Subcutaneous preadipocyte (primary cell): Measurements from ENCODE around the gene CCNF. TPM values are rescaled to one million over a fixed set of nuclear protein-coding genes. Genes with fewer than 3 reads are reported as not detected.

Experiments used
- small RNA-seq: library from RNA; depleted of rRNA; stranded (forward); fragments of <200 nt; gene quantifications from one replicate; pipeline ENCODE3, GENCODE V24; 2012
- total RNA-seq: library from RNA; depleted of rRNA; stranded (reverse); fragments of >200 nt; gene quantifications from 2 replicates; pipeline ENCODE4 v1.2.3, GENCODE V29; 2012

CCNF gene, protein sequence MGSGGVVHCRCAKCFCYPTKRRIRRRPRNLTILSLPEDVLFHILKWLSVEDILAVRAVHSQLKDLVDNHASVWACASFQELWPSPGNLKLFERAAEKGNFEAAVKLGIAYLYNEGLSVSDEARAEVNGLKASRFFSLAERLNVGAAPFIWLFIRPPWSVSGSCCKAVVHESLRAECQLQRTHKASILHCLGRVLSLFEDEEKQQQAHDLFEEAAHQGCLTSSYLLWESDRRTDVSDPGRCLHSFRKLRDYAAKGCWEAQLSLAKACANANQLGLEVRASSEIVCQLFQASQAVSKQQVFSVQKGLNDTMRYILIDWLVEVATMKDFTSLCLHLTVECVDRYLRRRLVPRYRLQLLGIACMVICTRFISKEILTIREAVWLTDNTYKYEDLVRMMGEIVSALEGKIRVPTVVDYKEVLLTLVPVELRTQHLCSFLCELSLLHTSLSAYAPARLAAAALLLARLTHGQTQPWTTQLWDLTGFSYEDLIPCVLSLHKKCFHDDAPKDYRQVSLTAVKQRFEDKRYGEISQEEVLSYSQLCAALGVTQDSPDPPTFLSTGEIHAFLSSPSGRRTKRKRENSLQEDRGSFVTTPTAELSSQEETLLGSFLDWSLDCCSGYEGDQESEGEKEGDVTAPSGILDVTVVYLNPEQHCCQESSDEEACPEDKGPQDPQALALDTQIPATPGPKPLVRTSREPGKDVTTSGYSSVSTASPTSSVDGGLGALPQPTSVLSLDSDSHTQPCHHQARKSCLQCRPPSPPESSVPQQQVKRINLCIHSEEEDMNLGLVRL
- 27.2 and 40.3 TPM in 2 replicates for total RNA-seq

DNA sequence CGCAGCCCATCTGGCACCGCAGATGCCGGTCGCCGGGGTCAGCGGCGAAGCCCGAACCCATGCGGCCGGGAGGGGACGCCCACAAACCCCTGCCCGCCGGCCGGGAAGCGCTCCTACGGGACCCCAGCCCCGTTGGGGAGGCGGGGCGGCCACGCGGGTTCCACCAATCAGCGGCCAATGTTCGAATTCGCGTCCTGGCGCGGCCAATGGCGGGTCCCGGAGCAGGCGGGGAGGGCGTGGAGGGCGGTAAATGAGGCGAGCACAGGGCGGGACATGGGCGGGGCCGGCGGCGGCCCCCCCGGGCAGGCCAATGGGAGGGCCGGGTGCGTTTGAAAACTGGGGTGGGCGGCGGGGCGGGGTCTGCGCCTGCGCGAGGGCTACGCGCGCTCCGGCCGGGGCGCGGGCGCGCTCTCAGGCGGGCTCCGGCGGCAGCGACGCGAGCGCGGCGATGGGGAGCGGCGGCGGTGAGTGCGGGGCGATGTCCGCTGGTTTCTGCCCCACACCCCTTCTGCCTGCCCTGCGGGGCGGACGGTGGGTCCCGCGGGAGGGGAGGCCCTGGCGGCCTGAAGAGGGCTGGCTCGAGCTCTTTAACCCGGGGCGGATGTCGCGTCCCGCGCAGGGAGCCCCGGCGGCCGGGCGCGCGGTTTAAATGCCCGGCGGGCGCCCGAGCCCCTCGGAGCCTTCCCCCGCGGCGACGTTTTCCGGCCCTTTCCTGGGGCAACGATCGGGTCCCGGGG is at the start of gene CCNF:
Gene CCNF, plus strand, starts transcription at position 414 of the 737 bp plus-strand sequence. Its CDS starts 35 bp downstream, at position 449.

GRCh38 chr16:2459647-2460390 is 30.6 kb downstream of the CCNF start, which contains the start of gene TEDC2:
Gene TEDC2 (plus strand): TSS chr16:2460109. CDS start chr16:2460145, 36 bp downstream.

GRCh38 chr16:2471016-2471652 is 41.9 kb downstream of the CCNF start, which contains the start of gene NTN3:
Gene NTN3 (plus strand): TSS chr16:2471297. CDS start chr16:2471702, 405 bp downstream.

DNA sequence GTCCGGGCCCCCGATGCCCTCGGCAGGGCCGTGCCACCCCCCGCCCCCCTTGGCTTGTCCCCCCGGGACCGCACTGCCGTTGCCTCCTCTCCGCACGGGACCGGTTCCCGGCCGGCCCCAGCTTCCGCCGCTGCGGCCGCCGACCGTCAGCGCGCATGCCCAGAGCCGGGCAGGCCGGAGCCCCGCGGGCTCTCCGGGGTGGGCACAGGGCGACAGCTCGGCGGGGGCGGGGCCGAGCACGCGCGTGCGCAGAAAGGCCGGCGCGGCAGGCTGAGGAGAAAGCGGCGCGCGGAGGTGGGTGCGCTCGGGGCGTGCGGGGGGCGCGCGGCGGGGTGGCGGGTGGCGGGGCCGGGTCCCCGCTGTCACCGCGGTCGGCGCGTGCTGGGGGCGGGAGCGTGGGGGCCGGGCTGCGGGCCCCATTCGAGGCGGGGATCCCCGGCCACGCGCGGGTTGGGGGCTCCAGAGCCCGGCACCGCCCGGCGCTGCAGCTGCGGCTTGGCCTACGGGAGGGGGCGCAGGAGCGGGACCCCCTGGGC is 45.7 kb downstream of the CCNF start, which contains the start of gene TBC1D24:
Gene TBC1D24, plus strand, starts transcription at position 251 of the 536 bp plus-strand sequence. CDS start 21,022 bp downstream, outside the sequence.

Small RNAs within 50 kb of the gene (small RNA-seq; reads per million reads assigned to genes)
- 0.55 reads per million, percentile 33 among the genes with 10 or more reads in this experiment for gene MIR6768

Other genes with a start within 250 kb of the CCNF start
- gene CASKIN1, start 232.8 kb upstream of the CCNF start, total RNA-seq = under 0.01 and 0.73 TPM in 2 replicates
- gene MLST8, start 224.0 kb upstream of the CCNF start, total RNA-seq = 26.0 and 36.7 TPM in 2 replicates
- 0.37 and 1.6 TPM in 2 replicates for gene BRICD5, start 218.6 kb upstream of the CCNF start, total RNA-seq
- gene PGP, start 214.6 kb upstream of the CCNF start, total RNA-seq = 17.3 and 23.5 TPM in 2 replicates
- 30.1 and 34.4 TPM in 2 replicates for gene E4F1, start 205.9 kb upstream of the CCNF start, total RNA-seq
- gene DNASE1L2, start 193.0 kb upstream of the CCNF start, total RNA-seq = under 0.01 and 1.2 TPM in 2 replicates
- gene ECI1, start 177.9 kb upstream of the CCNF start, total RNA-seq = 29.9 and 30.5 TPM in 2 replicates
- 81.6 and 118 TPM in 2 replicates for gene RNPS1, start 161.3 kb upstream of the CCNF start, total RNA-seq
- 0.39 and 0.73 TPM in 2 replicates for gene ABCA3, start 88.7 kb upstream of the CCNF start, total RNA-seq
- 6.2 and 12.1 TPM in 2 replicates for gene TEDC2, start 30.7 kb downstream of the CCNF start, total RNA-seq
- gene NTN3, start 41.9 kb downstream of the CCNF start, total RNA-seq = under 0.01 and 0.20 TPM in 2 replicates
- 11.0 and 16.2 TPM in 2 replicates for gene TBC1D24, start 45.7 kb downstream of the CCNF start, total RNA-seq
- gene ATP6V0C, start 84.5 kb downstream of the CCNF start, total RNA-seq = 19.1 and 19.2 TPM in 2 replicates
- gene AMDHD2, start 90.9 kb downstream of the CCNF start, total RNA-seq = 60.3 and 62.6 TPM in 2 replicates
- 0.20 TPM in 1 of 2 replicates, not detected in the other for gene CEMP1, start 102.0 kb downstream of the CCNF start, total RNA-seq
- 23.1 and 24.0 TPM in 2 replicates for gene PDPK1, start 108.6 kb downstream of the CCNF start, total RNA-seq